Measurements from ENCODE around the gene CCDC71.

GRCh38 chr3:49135499-49135898 lies 30.6 kb downstream of the CCDC71 start:
- no peak for TF ChIP-seq REST (IDR thresholded peaks at IDR 0.05; ENCODE audit: insufficient read depth in 1 of 2, low read depth in 2 of 2, low read length in 2 of 2)
- TF ChIP-seq POLR2AphosphoS5 (IDR thresholded peaks at IDR 0.05; ENCODE audit: low read depth, low read length): no peak

Measured in PFSK-1 (cell line).